Neural cell (in vitro differentiated cells): ENCODE measurements around the gene PGM3. TPM values are rescaled to one million over a fixed set of nuclear protein-coding genes. Genes with fewer than 3 reads are reported as not detected.

Source experiments
- H2AFZ ChIP-seq: fragments of 200-600, 300-800 bp; sonication (generic), shearing (Covaris generic); 2 replicates; pipeline ENCODE4 v1.6.0; 2014; ENCODE audit warnings: low read depth, mild to moderate bottlenecking, antibody characterized with exemption, low read length, moderate library complexity
- H3F3A ChIP-seq: fragments of 200-600 bp; shearing (Covaris generic); 2 replicates; pipeline ENCODE4 v1.6.1; 2016; ENCODE audit warnings: mild to moderate bottlenecking, moderate library complexity, mixed read lengths, antibody characterized with exemption, low read length; ENCODE audit not compliant: insufficient read depth, poor library complexity, severe bottlenecking
- H3K27ac ChIP-seq: fragments of 200-600, 300-800 bp; sonication (generic), shearing (Covaris generic); 2 replicates; pipeline ENCODE4 v1.5.1; 2014; ENCODE audit warnings: mild to moderate bottlenecking, low read length, moderate library complexity
- H3K27me3 ChIP-seq: fragments of 300-800, 200-600 bp; sonication (generic), shearing (Covaris generic); 2 replicates; pipeline ENCODE4 v1.6.0; 2014; ENCODE audit warnings: mild to moderate bottlenecking, low read depth, low read length, moderate library complexity; ENCODE audit not compliant: insufficient read depth
- H3K36me3 ChIP-seq: fragments of 300-800, 200-600 bp; sonication (generic), shearing (Covaris generic); 2 replicates; pipeline ENCODE4 v1.5.1; 2014; ENCODE audit warnings: mild to moderate bottlenecking, antibody characterized with exemption, low read length, moderate library complexity; ENCODE audit not compliant: insufficient read depth
- H3K4me2 ChIP-seq: fragments of 300-800, 200-600 bp; sonication (generic), shearing (Covaris generic); 2 replicates; pipeline ENCODE4 v1.6.0; 2014; ENCODE audit warnings: mild to moderate bottlenecking, low read length
- H3K4me3 ChIP-seq: fragments of 300-800, 200-600 bp; sonication (generic), shearing (Covaris generic); 2 replicates; pipeline ENCODE4 v1.5.1; 2014; ENCODE audit warnings: mild to moderate bottlenecking, low read length, moderate library complexity
- H3K79me2 ChIP-seq: fragments of 200-600 bp; shearing (Covaris generic); replicated peaks from 2 replicates; pipeline ENCODE4 v1.6.0; 2014; ENCODE audit warnings: mild to moderate bottlenecking, low read length, moderate library complexity; ENCODE audit not compliant: insufficient read depth
- H3K9ac ChIP-seq: fragments of 300-800, 200-600 bp; sonication (generic), shearing (Covaris generic); 2 replicates; pipeline ENCODE4 v1.6.1; 2016; ENCODE audit warnings: mild to moderate bottlenecking, low read length, mixed read lengths
- H3K9me2 ChIP-seq: fragments of 200-600 bp; shearing (Covaris generic); 2 replicates; pipeline ENCODE4 v1.6.1; 2016; ENCODE audit warnings: mild to moderate bottlenecking, low read length, mixed read lengths; ENCODE audit not compliant: insufficient read depth
- H3K9me3 ChIP-seq: fragments of 200-600, 300-800 bp; sonication (generic), shearing (Covaris generic); 2 replicates; pipeline ENCODE4 v1.6.1; 2016; ENCODE audit warnings: mild to moderate bottlenecking, mixed run types, low read length, moderate library complexity, mixed read lengths
- H4K20me1 ChIP-seq: fragments of 200-600 bp; shearing (Covaris generic); 2 replicates; pipeline ENCODE4 v1.6.1; 2016; ENCODE audit warnings: mild to moderate bottlenecking, mixed run types; ENCODE audit not compliant: insufficient read depth
- EP300 ChIP-seq: fragments of 450-650 bp; conservative IDR thresholded peaks from 2 replicates; pipeline ENCODE4 v1.6.1; 2014; ENCODE audit warnings: antibody characterized with exemption, mild to moderate bottlenecking, moderate library complexity; ENCODE audit not compliant: poor library complexity, severe bottlenecking
- EZH2 ChIP-seq: fragments of 200-600, 300-800 bp; shearing (Covaris generic), sonication (generic); IDR thresholded peaks from 2 replicates; pipeline ENCODE4 v1.6.1; 2014; ENCODE audit warnings: antibody characterized with exemption, low read length, borderline replicate concordance, mild to moderate bottlenecking; ENCODE audit not compliant: insufficient read depth, poor library complexity, severe bottlenecking
- MXI1 ChIP-seq: fragments of 450-650 bp; conservative IDR thresholded peaks from 2 replicates; pipeline ENCODE4 v1.6.1; 2014; ENCODE audit warnings: antibody characterized with exemption, mild to moderate bottlenecking; ENCODE audit not compliant: poor library complexity, severe bottlenecking
- POLR2AphosphoS5 ChIP-seq: IDR thresholded peaks from 2 replicates; pipeline ENCODE4 v1.6.1; 2012
- RAD21 ChIP-seq: fragments of 450-650 bp; conservative IDR thresholded peaks from 2 replicates; pipeline ENCODE4 v1.6.1; 2014; ENCODE audit warnings: antibody characterized with exemption, mild to moderate bottlenecking, moderate library complexity
- REST ChIP-seq: IDR thresholded peaks from 2 replicates; pipeline ENCODE4 v1.6.1; 2012; ENCODE audit warnings: borderline replicate concordance
- SMC3 ChIP-seq: fragments of 450-650 bp; conservative IDR thresholded peaks from 2 replicates; pipeline ENCODE4 v1.6.1; 2014; ENCODE audit warnings: antibody characterized with exemption, mild to moderate bottlenecking, moderate library complexity; ENCODE audit not compliant: poor library complexity
- TAF1 ChIP-seq: IDR thresholded peaks from 2 replicates; pipeline ENCODE4 v1.6.1; 2012; ENCODE audit warnings: low read depth
- polyA plus RNA-seq: library from polyadenylated mRNA; depleted of rRNA; stranded (reverse); fragments of >200 nt; gene quantifications from 2 replicates; pipeline ENCODE4 v1.2.3, GENCODE V29; 2014
- TF ChIP-seq, protein P1 (sequence below): fragments of 450-650 bp; IDR thresholded peaks from 2 replicates; pipeline ENCODE4 v1.5.1; 2014; ENCODE audit warnings: antibody characterized with exemption, mild to moderate bottlenecking, moderate library complexity; ENCODE audit not compliant: poor library complexity, severe bottlenecking

The PGM3 gene
- polyA plus RNA-seq, 1 donor from 2014 or later: 198 TPM

DNA sequence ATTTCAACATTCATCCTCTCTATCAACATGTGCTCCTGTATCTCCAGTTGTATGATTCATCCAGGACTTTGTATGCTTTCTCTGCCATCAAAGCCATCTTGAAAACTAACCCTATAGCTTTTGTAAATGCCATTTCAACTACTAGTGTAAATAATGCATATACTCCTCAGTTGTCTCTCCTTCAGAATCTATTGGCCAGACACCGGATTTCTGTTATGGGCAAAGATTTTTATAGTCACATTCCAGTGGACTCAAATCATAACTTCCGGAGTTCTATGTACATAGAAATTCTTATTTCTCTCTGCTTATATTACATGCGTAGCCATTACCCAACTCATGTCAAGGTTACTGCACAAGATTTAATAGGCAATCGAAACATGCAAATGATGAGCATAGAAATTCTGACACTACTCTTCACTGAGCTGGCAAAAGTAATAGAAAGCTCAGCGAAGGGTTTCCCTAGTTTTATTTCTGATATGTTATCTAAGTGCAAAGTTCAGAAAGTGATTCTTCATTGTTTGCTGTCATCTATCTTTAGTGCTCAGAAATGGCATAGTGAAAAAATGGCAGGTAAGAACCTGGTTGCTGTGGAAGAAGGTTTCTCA lies 54.8 kb downstream of the PGM3 start:
- no peaks in the 10 kb centered on the region for H3K9me2 ChIP-seq
- H3K36me3 ChIP-seq: peaks cover 14% of the 10 kb centered on the region
- H3K9ac ChIP-seq: no peak overlapping the region
- H3F3A ChIP-seq: no peaks in the 10 kb centered on the region
- no peaks in the 10 kb centered on the region for H3K27me3 ChIP-seq
- H3K9me3 ChIP-seq: no peaks in the 10 kb centered on the region
- H3K79me2 ChIP-seq: no peaks in the 10 kb centered on the region
- no peak overlapping the region for H3K4me2 ChIP-seq
- no peaks in the 10 kb centered on the region for H4K20me1 ChIP-seq
- TF ChIP-seq POLR2AphosphoS5: no peak
- no peak for TF ChIP-seq SMC3
- TF ChIP-seq EZH2: no peak
- no peak for TF ChIP-seq EP300
- TF ChIP-seq REST: no peak
- no peak for TF ChIP-seq MXI1
- no peak for TF ChIP-seq TAF1
- TF ChIP-seq, protein P1, sequence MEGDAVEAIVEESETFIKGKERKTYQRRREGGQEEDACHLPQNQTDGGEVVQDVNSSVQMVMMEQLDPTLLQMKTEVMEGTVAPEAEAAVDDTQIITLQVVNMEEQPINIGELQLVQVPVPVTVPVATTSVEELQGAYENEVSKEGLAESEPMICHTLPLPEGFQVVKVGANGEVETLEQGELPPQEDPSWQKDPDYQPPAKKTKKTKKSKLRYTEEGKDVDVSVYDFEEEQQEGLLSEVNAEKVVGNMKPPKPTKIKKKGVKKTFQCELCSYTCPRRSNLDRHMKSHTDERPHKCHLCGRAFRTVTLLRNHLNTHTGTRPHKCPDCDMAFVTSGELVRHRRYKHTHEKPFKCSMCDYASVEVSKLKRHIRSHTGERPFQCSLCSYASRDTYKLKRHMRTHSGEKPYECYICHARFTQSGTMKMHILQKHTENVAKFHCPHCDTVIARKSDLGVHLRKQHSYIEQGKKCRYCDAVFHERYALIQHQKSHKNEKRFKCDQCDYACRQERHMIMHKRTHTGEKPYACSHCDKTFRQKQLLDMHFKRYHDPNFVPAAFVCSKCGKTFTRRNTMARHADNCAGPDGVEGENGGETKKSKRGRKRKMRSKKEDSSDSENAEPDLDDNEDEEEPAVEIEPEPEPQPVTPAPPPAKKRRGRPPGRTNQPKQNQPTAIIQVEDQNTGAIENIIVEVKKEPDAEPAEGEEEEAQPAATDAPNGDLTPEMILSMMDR: no peak
- TF ChIP-seq RAD21: no peak
- no peak overlapping the region for H3K27ac ChIP-seq
- no peak overlapping the region for H3K4me3 ChIP-seq
- no peak overlapping the region for H2AFZ ChIP-seq

- TF ChIP-seq, protein P1: no peak
- no peak for TF ChIP-seq TAF1
- TF ChIP-seq REST: no peak
- no peak for TF ChIP-seq MXI1
- TF ChIP-seq EP300: no peak
- TF ChIP-seq EZH2: no peak
- TF ChIP-seq SMC3: no peak
- TF ChIP-seq RAD21: no peak
- TF ChIP-seq POLR2AphosphoS5: no peak
- Histone ChIP-seq H3K27ac (no peak overlapping the region), H3K4me2 (no peak overlapping the region), H3K9ac (no peak overlapping the region), H3K9me2 (no peaks in the 10 kb centered on the region), H4K20me1 (no peaks in the 10 kb centered on the region), H3K4me3 (no peak overlapping the region), H3K79me2 (no peaks in the 10 kb centered on the region), H2AFZ (no peak overlapping the region), H3F3A (no peaks in the 10 kb centered on the region), H3K36me3 (peaks cover 12% of the 10 kb centered on the region), H3K9me3 (no peaks in the 10 kb centered on the region), H3K27me3 (no peaks in the 10 kb centered on the region)
These were observed 60.9 kb downstream of the PGM3 start for GRCh38 chr6:83132121-83132520.
